Small intestine (tissue), 7 donors: ENCODE measurements around the gene PTGES3. TPM values are rescaled to one million over a fixed set of nuclear protein-coding genes. Genes with fewer than 3 reads are reported as not detected.

Experiments used
- DNase-seq, 2 donors: peaks; one replicate each; pipeline versions ENCODE4 v3.0.0 to v3.0.0-alpha.2; 2013
- FAIRE-seq: peaks from 2 replicates; lab custom pipeline; 2012; peaks lifted over from hg19 to GRCh38; lab: Jason Lieb, UNC
- H3K27ac ChIP-seq, 3 donors: one replicate each; pipeline ENCODE4 v1.5.1; 2013; ENCODE audit warnings: low read length in 2 of 3, mild to moderate bottlenecking in 2 of 3, control low read depth in 1 of 3, inconsistent platforms in 1 of 3, low read depth in 1 of 3, moderate library complexity in 1 of 3
- H3K27me3 ChIP-seq, 3 donors: one replicate each; pipeline ENCODE4 v1.6.1; 2013; ENCODE audit warnings: low read length in 3 of 3, inconsistent platforms in 1 of 3; ENCODE audit not compliant: control insufficient read depth in 3 of 3, insufficient read depth in 3 of 3
- H3K36me3 ChIP-seq, 3 donors: one replicate each; pipeline ENCODE4 v1.6.1; 2013; ENCODE audit warnings: low read length in 3 of 3, inconsistent platforms in 1 of 3, low read depth in 1 of 3, mild to moderate bottlenecking in 1 of 3, moderate library complexity in 1 of 3; ENCODE audit not compliant: control insufficient read depth in 3 of 3, insufficient read depth in 2 of 3
- H3K4me1 ChIP-seq, 3 donors: one replicate each; pipeline ENCODE4 v1.6.1; 2013; ENCODE audit warnings: low read length in 2 of 3, inconsistent platforms in 1 of 3, low read depth in 1 of 3, mild to moderate bottlenecking in 1 of 3, moderate library complexity in 1 of 3; ENCODE audit not compliant: control insufficient read depth in 3 of 3, insufficient read depth in 2 of 3
- H3K4me3 ChIP-seq, 3 donors: one replicate each; pipeline ENCODE4 v1.5.1; 2013; ENCODE audit warnings: low read length in 3 of 3, control low read depth in 1 of 3, inconsistent platforms in 1 of 3, low read depth in 1 of 3, mild to moderate bottlenecking in 1 of 3, moderate library complexity in 1 of 3
- H3K9me3 ChIP-seq, 2 donors: one replicate each; pipeline ENCODE4 v1.6.1; 2013; ENCODE audit warnings: low read depth in 1 of 2, low read length in 1 of 2; ENCODE audit not compliant: control insufficient read depth in 2 of 2, insufficient read depth in 1 of 2
- WGBS, 3 donors: extraction: QIAGEN DNeasy Blood & Tissue Kit; methylation state at CpG; one replicate each; pipeline ENCODE4 v1.1.7; 2013; 5-methylcytosine and 5-hydroxymethylcytosine counted together
- polyA plus RNA-seq, 4 donors: library from polyadenylated mRNA; stranded (reverse) in 3 of 4; unstranded in 1 of 4; fragments of 200-250 nt in 3 of 4; fragments of 120-200 nt in 1 of 4; gene quantifications; one replicate each; pipeline versions ENCODE4 v1.2.1 to v1.2.3, GENCODE V29; 2013
- donor health status: healthy with polysubstance abuse.
- donor health status: control.
- donor health status: control.
- donor health status: Bipolar disorder and iron deficiency.
- donor health status: healthy.

Gene PTGES3
- polyA plus RNA-seq, 4 donors = 130 to 235 (median 180) TPM

- 44 to 56% (median 55%) methylated on average over 4 of the region's 4 CpGs for WGBS, 3 donors
- peak overlapping the region in 1 of 3 donors; percentile 44 for H3K4me3 ChIP-seq
- H3K4me1 ChIP-seq = peaks cover 6 to 57% (median 22%) of the 10 kb centered on the region in 3 donors
- peaks cover 0 to 8% (median 3%) of the 10 kb centered on the region in 3 donors for H3K36me3 ChIP-seq
- DNase-seq (no peak), FAIRE-seq (no peak)
- no peaks in the 10 kb centered on the region for H3K27me3 ChIP-seq
- no peaks in the 10 kb centered on the region for H3K9me3 ChIP-seq
- H3K27ac ChIP-seq = peak overlapping the region in 2 of 3 donors; percentile 33 to 68
These were observed 55.2 kb downstream of the PTGES3 start for GRCh38 chr12:56632701-56633467.

GRCh38 chr12:56631790-56632700, 56.0 kb downstream of the PTGES3 start:
- peaks cover 6 to 50% (median 22%) of the 10 kb centered on the region in 3 donors for H3K4me1 ChIP-seq
- FAIRE-seq (no peak), DNase-seq (peak; percentile 75 to 82)
- H3K27me3 ChIP-seq = no peaks in the 10 kb centered on the region
- WGBS, 3 donors = 1 to 5% (median 5%) methylated on average over 11 to 13 of the region's 13 CpGs
- no peaks in the 10 kb centered on the region for H3K9me3 ChIP-seq
- H3K36me3 ChIP-seq = peaks cover 0 to 12% (median 0%) of the 10 kb centered on the region in 3 donors
- peak overlapping the region; percentile 31 to 68 (median 50) for H3K27ac ChIP-seq
- H3K4me3 ChIP-seq = peak overlapping the region in 1 of 3 donors; percentile 44

GRCh38 chr12:56630180-56630632, 57.9 kb downstream of the PTGES3 start, which contains the start of gene BAZ2A:
TSS of gene BAZ2A (minus strand) at chr12:56630326. CDS start at chr12:56617530, 12,796 bp downstream.
- Histone ChIP-seq H3K27me3 (no peaks in the 10 kb centered on the region), H3K36me3 (peaks cover 0 to 13% (median 0%) of the 10 kb centered on the region in 3 donors), H3K4me3 (peak within 1 kb of the TSS; percentile 96 to 100 (median 99)), H3K27ac (peak within 1 kb of the TSS; percentile 78 to 92 (median 92)), H3K4me1 (peaks cover 6 to 40% (median 22%) of the 10 kb centered on the region in 3 donors), H3K9me3 (no peaks in the 10 kb centered on the region)
- DNase-seq (peak; percentile 84 to 94), FAIRE-seq (no peak)
- WGBS, 3 donors = 1% methylated on average over 4 to 31 of the region's 31 CpGs

- peak in 1 of 2 donors; percentile 58 for DNase-seq
- H3K9me3 ChIP-seq = no peaks in the 10 kb centered on the region
- H3K4me1 ChIP-seq = peaks cover 6 to 40% (median 22%) of the 10 kb centered on the region in 3 donors
- H3K27ac ChIP-seq = peak overlapping the region; percentile 78 to 92 (median 92)
- no peaks in the 10 kb centered on the region for H3K27me3 ChIP-seq
- 0 to 1% (median 1%) methylated on average over 39 to 46 of the region's 46 CpGs for WGBS, 3 donors
- peaks cover 0 to 14% (median 0%) of the 10 kb centered on the region in 3 donors for H3K36me3 ChIP-seq
- peak overlapping the region; percentile 96 to 100 (median 99) for H3K4me3 ChIP-seq
- no peak for FAIRE-seq
These were observed 58.5 kb downstream of the PTGES3 start for GRCh38 chr12:56629459-56630179.

- peak overlapping the region; percentile 96 to 100 (median 99) for H3K4me3 ChIP-seq
- WGBS, 3 donors = 0 to 1% (median 0%) methylated on average over 18 of the region's 18 CpGs
- H3K9me3 ChIP-seq = no peaks in the 10 kb centered on the region
- H3K27ac ChIP-seq = peak overlapping the region; percentile 78 to 92 (median 92)
- FAIRE-seq = no peak
- H3K27me3 ChIP-seq = no peaks in the 10 kb centered on the region
- H3K36me3 ChIP-seq = peaks cover 0 to 15% (median 0%) of the 10 kb centered on the region in 3 donors
- peaks cover 6 to 38% (median 18%) of the 10 kb centered on the region in 3 donors for H3K4me1 ChIP-seq
- DNase-seq = peak; percentile 64 to 79
These were observed 59.2 kb downstream of the PTGES3 start for GRCh38 chr12:56628671-56629458.

GRCh38 chr12:56626701-56627100, 61.4 kb downstream of the PTGES3 start:
- peaks cover 0 to 17% (median 0%) of the 10 kb centered on the region in 3 donors for H3K4me1 ChIP-seq
- FAIRE-seq = no peak

GRCh38 chr12:56622535-56622934, 65.5 kb downstream of the PTGES3 start:
- no peak overlapping the region for H3K4me3 ChIP-seq
- no peak overlapping the region for H3K27ac ChIP-seq
- FAIRE-seq = no peak
- no peaks in the 10 kb centered on the region for H3K9me3 ChIP-seq
- H3K36me3 ChIP-seq = peaks cover 0 to 37% (median 12%) of the 10 kb centered on the region in 3 donors
- 58 to 64% (median 58%) methylated on average over 1 of the region's 1 CpG for WGBS, 3 donors
- H3K27me3 ChIP-seq = no peaks in the 10 kb centered on the region
- DNase-seq = no peak
- H3K4me1 ChIP-seq = no peaks in the 10 kb centered on the region

More at GRCh38 chr12:56626701-56627100, 61.4 kb downstream of the PTGES3 start:
- H3K27me3 ChIP-seq = no peaks in the 10 kb centered on the region
- H3K4me3 ChIP-seq = no peak overlapping the region
- peaks cover 0 to 24% (median 2%) of the 10 kb centered on the region in 3 donors for H3K36me3 ChIP-seq
- no peak overlapping the region for H3K27ac ChIP-seq
- DNase-seq = no peak
- no peaks in the 10 kb centered on the region for H3K9me3 ChIP-seq
